OCI-LY3 (cell line): Measurements from ENCODE around the gene PPP1R3G.

ENCODE experiments used
- H2AFZ ChIP-seq: fragments of 200-600, 300-600 bp; shearing (Covaris generic); 2 replicates; pipeline ENCODE4 v1.6.0; 2014; ENCODE audit warnings: antibody characterized with exemption, low read depth, low read length
- H3K27ac ChIP-seq: fragments of 200-600, 300-600 bp; sonication (generic); 2 replicates; pipeline ENCODE4 v1.5.1; 2014; ENCODE audit warnings: mild to moderate bottlenecking, low read length, moderate library complexity, mixed read lengths
- H3K27me3 ChIP-seq: fragments of 200-600, 300-600 bp; sonication (generic); 2 replicates; pipeline ENCODE4 v1.6.1; 2014; ENCODE audit warnings: low read depth, low read length, mixed read lengths
- H3K36me3 ChIP-seq: fragments of 200-600, 300-600 bp; sonication (generic); replicated peaks from 2 replicates; pipeline ENCODE3; 2014; ENCODE audit warnings: low read depth, low read length, mixed read lengths
- H3K4me1 ChIP-seq: fragments of 300-600, 200-600 bp; sonication (generic); 2 replicates; pipeline ENCODE4 v1.6.1; 2014; ENCODE audit warnings: low read length, mixed read lengths
- H3K4me2 ChIP-seq: fragments of 200-600, 300-600 bp; sonication (generic); 2 replicates; pipeline ENCODE4 v1.6.1; 2014; ENCODE audit warnings: low read length, mixed read lengths
- H3K4me3 ChIP-seq: fragments of 300-600, 200-600 bp; sonication (generic); 2 replicates; pipeline ENCODE4 v1.5.1; 2014; ENCODE audit warnings: antibody characterized with exemption, mild to moderate bottlenecking, low read length, moderate library complexity
- H3K79me2 ChIP-seq: fragments of 300-600, 200-600 bp; shearing (Covaris generic); 2 replicates; pipeline ENCODE4 v1.6.1; 2014; ENCODE audit warnings: mild to moderate bottlenecking, low read length, mixed read lengths
- H3K9ac ChIP-seq: fragments of 300-600, 200-600 bp; shearing (Covaris generic); 2 replicates; pipeline ENCODE4 v1.6.0; 2014; ENCODE audit warnings: mild to moderate bottlenecking, low read length, moderate library complexity
- H3K9me3 ChIP-seq: fragments of 200-600, 300-600 bp; shearing (Covaris generic); 2 replicates; pipeline ENCODE4 v1.6.1; 2014; ENCODE audit warnings: low read length, mixed read lengths; ENCODE audit not compliant: insufficient read depth
- H4K20me1 ChIP-seq: fragments of 200-600, 300-600 bp; sonication (generic); 2 replicates; pipeline ENCODE4 v1.6.1; 2016; ENCODE audit warnings: low read length, mixed read lengths; ENCODE audit not compliant: insufficient read depth
- EZH2phosphoT487 ChIP-seq: fragments of 200-600 bp; shearing (Covaris generic); IDR thresholded peaks from 2 replicates; pipeline ENCODE4 v1.6.1; 2018; ENCODE audit warnings: antibody characterized with exemption, mixed run types, low read depth
- TF ChIP-seq, protein P1 (sequence below): fragments of 200-600, 300-600 bp; sonication (generic); IDR thresholded peaks from 2 replicates; pipeline ENCODE4 v1.5.1; 2014; ENCODE audit warnings: antibody characterized with exemption, low read length, low read depth

PPP1R3G gene

DNA sequence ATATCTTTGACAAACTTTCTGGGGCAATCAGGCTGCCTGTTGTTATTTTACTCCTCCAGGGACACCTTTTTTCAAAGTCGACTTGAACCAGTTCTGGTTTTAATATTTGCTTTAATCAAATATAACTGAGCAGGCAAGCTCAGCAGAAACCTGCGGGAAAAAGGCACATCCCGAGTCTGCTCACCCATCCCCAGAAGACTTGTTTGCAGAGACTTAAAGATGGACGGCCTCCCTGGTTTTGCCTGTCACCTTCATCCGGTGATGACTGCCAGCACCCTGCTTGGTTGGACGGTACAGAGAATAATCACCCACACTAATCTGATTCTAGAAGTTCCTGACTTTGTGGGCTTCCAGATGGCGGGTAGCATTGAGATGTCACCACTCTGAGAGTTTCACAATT, 36.8 kb downstream of the PPP1R3G start:
- H3K9me3 ChIP-seq: no peaks in the 10 kb centered on the region
- no peak overlapping the region for H2AFZ ChIP-seq
- H3K27ac ChIP-seq: no peak overlapping the region
- no peak overlapping the region for H3K9ac ChIP-seq
- no peaks in the 10 kb centered on the region for H3K36me3 ChIP-seq
- H3K4me1 ChIP-seq: no peaks in the 10 kb centered on the region
- H4K20me1 ChIP-seq: no peaks in the 10 kb centered on the region
- H3K4me3 ChIP-seq: no peak overlapping the region
- no peaks in the 10 kb centered on the region for H3K27me3 ChIP-seq
- TF ChIP-seq, protein P1, sequence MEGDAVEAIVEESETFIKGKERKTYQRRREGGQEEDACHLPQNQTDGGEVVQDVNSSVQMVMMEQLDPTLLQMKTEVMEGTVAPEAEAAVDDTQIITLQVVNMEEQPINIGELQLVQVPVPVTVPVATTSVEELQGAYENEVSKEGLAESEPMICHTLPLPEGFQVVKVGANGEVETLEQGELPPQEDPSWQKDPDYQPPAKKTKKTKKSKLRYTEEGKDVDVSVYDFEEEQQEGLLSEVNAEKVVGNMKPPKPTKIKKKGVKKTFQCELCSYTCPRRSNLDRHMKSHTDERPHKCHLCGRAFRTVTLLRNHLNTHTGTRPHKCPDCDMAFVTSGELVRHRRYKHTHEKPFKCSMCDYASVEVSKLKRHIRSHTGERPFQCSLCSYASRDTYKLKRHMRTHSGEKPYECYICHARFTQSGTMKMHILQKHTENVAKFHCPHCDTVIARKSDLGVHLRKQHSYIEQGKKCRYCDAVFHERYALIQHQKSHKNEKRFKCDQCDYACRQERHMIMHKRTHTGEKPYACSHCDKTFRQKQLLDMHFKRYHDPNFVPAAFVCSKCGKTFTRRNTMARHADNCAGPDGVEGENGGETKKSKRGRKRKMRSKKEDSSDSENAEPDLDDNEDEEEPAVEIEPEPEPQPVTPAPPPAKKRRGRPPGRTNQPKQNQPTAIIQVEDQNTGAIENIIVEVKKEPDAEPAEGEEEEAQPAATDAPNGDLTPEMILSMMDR: no peak
- no peak for TF ChIP-seq EZH2phosphoT487
- no peak overlapping the region for H3K4me2 ChIP-seq
- H3K79me2 ChIP-seq: no peaks in the 10 kb centered on the region

DNA sequence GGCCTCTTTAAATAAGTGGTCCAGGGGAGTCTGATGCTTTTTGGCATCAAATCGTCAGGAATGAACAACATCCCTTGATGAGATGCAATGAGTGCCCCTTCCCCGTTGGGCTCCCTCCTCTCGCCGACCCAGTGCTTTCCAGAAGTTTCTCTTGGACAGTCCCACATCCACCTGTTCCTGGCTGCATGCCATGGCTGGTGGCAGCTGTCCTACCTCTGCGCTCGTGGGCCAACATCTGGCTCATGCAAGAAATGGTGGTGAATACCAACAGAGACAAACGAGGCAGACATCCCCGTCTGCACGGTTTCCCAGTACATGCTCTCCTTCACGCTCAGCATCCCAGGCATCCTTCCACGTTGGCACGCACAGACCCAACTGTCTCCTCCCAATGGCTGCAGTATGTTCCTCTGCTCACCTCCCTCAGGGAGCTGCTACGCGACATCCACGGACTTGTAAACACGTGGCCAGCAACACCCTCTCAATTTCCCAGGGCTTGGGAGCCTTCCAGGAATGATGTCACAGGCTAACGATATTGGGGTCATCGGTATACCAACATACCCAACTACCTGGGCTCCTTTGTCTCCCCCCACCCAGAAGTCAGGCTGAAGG, 37.5 kb downstream of the PPP1R3G start:
- Histone ChIP-seq H2AFZ (no peak overlapping the region), H3K4me1 (no peaks in the 10 kb centered on the region), H3K36me3 (no peaks in the 10 kb centered on the region), H4K20me1 (no peaks in the 10 kb centered on the region), H3K9ac (no peak overlapping the region), H3K27me3 (no peaks in the 10 kb centered on the region), H3K9me3 (no peaks in the 10 kb centered on the region), H3K79me2 (no peaks in the 10 kb centered on the region), H3K27ac (no peak overlapping the region), H3K4me3 (no peak overlapping the region), H3K4me2 (no peak overlapping the region)
- TF ChIP-seq, protein P1: no peak
- TF ChIP-seq EZH2phosphoT487: no peak

DNA sequence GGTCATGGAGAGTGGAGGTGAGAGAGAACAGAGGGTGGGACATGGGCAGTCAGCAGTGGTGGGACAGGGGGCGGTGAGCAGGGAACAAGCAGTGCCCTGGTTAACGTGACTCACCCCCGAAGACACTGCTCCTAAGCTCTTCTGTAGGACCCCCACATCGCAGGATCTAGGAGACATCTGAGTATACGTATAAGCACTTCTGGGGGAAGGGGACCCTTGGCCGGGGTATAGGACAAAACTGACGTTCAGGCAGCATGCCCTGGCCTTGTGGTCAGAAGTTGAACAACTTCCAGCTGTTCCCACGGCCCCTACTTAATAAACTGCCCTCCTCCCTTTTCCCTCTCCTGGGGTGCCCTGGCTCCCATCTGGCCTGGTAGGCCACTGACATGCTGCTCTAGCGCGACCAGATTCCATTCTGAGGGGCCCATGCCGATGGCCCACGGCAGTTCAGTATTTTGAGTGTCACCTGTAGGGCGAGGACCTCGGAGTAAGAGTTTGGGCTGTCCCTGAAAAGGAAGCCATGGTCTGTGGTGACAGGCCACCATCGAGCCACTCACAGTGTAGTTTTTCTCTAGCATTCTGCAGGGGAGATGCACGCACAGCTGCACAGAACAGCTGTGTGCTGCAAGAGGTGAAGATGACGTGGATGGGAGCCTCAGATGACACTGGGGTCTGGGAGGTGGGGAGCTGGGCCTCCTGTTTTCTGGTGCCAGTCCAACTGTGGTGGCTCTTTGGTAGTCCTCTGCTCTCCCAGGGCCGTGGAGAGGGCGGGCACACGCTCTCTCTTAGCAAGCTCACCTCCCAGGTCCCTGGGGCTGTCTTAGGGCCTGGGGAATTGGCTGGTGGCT, 38.4 kb downstream of the PPP1R3G start:
- no peak overlapping the region for H3K4me2 ChIP-seq
- H3K4me3 ChIP-seq: no peak overlapping the region
- no peaks in the 10 kb centered on the region for H3K36me3 ChIP-seq
- no peaks in the 10 kb centered on the region for H3K79me2 ChIP-seq
- H4K20me1 ChIP-seq: no peaks in the 10 kb centered on the region
- H3K9me3 ChIP-seq: no peaks in the 10 kb centered on the region
- no peaks in the 10 kb centered on the region for H3K27me3 ChIP-seq
- TF ChIP-seq, protein P1: no peak
- no peak for TF ChIP-seq EZH2phosphoT487
- no peak overlapping the region for H3K27ac ChIP-seq
- H3K9ac ChIP-seq: no peak overlapping the region
- H2AFZ ChIP-seq: no peak overlapping the region
- no peaks in the 10 kb centered on the region for H3K4me1 ChIP-seq

DNA sequence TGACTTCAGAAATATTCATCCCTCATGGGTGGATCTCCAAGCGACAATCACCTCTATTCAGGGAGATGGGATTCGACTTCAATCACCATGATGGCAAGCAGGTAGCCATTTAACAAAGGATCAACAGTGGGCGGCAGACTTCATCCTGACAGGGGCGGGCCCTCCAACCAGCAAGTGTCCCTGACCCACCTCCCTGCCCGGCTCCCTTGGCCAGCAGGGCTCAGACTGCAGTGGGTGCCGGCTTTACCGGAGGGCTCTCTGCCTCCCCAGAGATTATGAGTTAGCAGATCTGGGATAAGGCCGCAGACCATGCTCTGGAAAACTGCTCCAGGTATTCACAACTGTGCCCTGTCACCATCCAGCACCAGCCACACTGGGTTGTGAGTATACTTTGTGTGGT, 39.4 kb downstream of the PPP1R3G start:
- Histone ChIP-seq H3K27ac (no peak overlapping the region), H3K4me3 (no peak overlapping the region), H3K4me1 (no peaks in the 10 kb centered on the region), H3K36me3 (no peaks in the 10 kb centered on the region), H2AFZ (no peak overlapping the region), H4K20me1 (no peaks in the 10 kb centered on the region), H3K79me2 (no peaks in the 10 kb centered on the region), H3K9ac (no peak overlapping the region), H3K27me3 (no peaks in the 10 kb centered on the region), H3K4me2 (no peak overlapping the region), H3K9me3 (no peaks in the 10 kb centered on the region)
- no peak for TF ChIP-seq EZH2phosphoT487
- TF ChIP-seq, protein P1: no peak
